Choroid plexus epithelial cell (primary cell): ENCODE data around the gene SLC16A5.
A peak's percentile ranks its signal among the peaks of the same experiment; 100 is the strongest.
"Not testable (repeated sequence)": the region's sequence is repeated elsewhere in the genome, so short reads cannot be mapped to it uniquely, and the experiment has no call there.

Source experiments
- DNase-seq: peaks from one replicate; pipeline ENCODE4 v3.0.0-alpha.2; 2010; ENCODE audit warnings: low read depth
- H3K4me3 ChIP-seq: 2 replicates; pipeline ENCODE4 v1.5.1; 2011; ENCODE audit warnings: low read depth, mild to moderate bottlenecking, control low read depth, low read length, moderate library complexity
- TF ChIP-seq, protein P1 (sequence below): conservative IDR thresholded peaks from 2 replicates; pipeline ENCODE4 v1.5.1; 2011; ENCODE audit warnings: low read depth, mild to moderate bottlenecking, control low read depth, inconsistent platforms, low read length, moderate library complexity

SLC16A5 gene

GRCh38 chr17:75087558-75088453, at the start of gene SLC16A5:
TSS of gene SLC16A5 (plus strand) at chr17:75087954. CDS start at chr17:75093637, 5,683 bp downstream.
- peak within 1 kb of the TSS; percentile 58 for H3K4me3 ChIP-seq
- DNase-seq: peak; percentile 78
- TF ChIP-seq, protein P1, sequence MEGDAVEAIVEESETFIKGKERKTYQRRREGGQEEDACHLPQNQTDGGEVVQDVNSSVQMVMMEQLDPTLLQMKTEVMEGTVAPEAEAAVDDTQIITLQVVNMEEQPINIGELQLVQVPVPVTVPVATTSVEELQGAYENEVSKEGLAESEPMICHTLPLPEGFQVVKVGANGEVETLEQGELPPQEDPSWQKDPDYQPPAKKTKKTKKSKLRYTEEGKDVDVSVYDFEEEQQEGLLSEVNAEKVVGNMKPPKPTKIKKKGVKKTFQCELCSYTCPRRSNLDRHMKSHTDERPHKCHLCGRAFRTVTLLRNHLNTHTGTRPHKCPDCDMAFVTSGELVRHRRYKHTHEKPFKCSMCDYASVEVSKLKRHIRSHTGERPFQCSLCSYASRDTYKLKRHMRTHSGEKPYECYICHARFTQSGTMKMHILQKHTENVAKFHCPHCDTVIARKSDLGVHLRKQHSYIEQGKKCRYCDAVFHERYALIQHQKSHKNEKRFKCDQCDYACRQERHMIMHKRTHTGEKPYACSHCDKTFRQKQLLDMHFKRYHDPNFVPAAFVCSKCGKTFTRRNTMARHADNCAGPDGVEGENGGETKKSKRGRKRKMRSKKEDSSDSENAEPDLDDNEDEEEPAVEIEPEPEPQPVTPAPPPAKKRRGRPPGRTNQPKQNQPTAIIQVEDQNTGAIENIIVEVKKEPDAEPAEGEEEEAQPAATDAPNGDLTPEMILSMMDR: no peak

DNA sequence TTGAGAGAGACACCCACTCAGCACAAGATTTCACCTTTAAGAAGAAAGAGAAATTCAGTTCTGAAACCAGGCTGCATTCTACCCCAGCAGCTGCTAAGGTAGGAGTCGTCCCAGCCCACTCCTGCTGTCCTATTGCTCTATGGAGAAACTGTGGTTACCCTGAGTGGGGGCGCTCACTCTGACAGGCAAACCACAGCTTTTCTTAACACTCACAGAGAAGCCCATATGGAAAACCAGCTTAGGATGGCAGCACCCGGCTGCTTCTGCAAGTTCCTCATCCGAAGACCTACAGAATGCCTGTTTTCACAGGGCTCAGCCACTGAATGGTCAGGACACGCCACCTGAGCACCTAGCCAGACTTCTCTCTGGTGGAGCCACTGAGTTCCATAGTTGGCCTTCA, 48.5 kb upstream of the SLC16A5 start:
- TF ChIP-seq, protein P1: no peak
- H3K4me3 ChIP-seq: no peak overlapping the region
- DNase-seq: no peak

GRCh38 chr17:75041656-75042280, 46.0 kb upstream of the SLC16A5 start:
- no peak for DNase-seq
- H3K4me3 ChIP-seq: no peak overlapping the region
- TF ChIP-seq, protein P1: no peak

DNA sequence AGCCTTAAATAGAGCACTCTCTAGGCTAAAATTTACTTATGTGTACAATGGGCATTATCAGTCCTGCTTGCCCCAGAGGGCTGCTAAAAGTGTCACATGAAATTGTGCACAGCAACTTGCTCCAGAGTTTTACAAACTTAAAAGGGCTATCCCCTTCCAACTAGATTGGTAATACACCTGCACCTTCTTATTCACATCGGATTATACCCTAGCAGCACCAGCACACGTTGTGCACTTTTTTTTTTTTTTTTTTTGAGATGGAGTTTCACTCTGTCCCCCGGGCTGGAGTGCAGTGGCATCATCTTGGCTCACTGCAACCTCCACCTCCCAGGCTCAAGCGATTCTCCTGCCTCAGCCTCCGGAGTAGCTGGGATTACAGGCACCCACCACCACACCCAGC, 44.0 kb upstream of the SLC16A5 start:
- DNase-seq, H3K4me3 ChIP-seq: not testable (repeated sequence)

DNA sequence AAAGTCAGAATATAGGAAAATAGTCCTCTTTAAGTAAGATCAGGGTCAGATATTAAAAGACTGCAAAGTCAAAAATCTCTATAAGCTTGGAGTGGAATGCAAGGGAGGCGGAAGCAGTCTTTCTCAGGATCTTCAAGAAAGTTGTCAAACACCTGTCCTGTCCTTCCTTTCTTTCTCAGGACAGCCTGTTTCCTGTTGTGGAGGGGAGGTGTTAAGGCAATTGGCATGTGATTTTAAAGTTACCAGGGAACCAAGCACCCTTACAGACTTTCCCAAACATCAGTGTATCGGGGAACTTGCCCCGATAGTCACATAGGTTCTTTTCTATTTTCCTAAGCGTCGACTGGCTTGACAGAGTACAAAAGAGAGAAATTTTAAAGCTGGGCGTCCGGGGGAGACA, 43.0 kb upstream of the SLC16A5 start:
- TF ChIP-seq, protein P1: no peak
- H3K4me3 ChIP-seq: no peak overlapping the region
- no peak for DNase-seq

DNA sequence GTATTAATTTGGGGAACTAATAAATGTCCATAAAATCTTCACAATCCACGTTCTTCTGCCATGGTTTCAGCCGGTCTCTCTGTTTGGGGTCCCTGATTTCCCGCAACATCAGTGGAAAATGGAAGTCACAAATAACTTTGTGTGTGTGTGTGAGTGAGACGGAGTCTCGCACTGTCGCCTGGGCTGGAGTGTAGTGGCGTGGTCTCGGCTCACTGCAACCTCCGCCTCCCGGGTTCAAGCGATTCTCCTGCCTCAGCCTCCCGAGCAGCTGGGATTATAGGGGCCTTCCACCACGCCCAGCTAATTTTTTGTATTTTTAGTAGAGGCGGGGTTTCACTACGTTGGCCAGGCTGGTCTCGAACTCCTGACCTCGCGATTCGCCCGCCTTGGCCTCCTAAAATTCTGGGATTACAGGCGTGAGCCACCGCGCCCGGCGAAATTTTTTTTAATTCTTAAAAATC, 41.8 kb upstream of the SLC16A5 start:
- H3K4me3 ChIP-seq: peak overlapping the region; percentile 100
- not testable (repeated sequence) for DNase-seq

GRCh38 chr17:75046407-75047289, 41.1 kb upstream of the SLC16A5 start, which contains the start of the genes ATP5PD and KCTD2:
TSS of gene ATP5PD (minus strand) at chr17:75046969. CDS start at chr17:75042650, 4,319 bp downstream.
TSS of gene KCTD2 (plus strand) at chr17:75047225. CDS start at chr17:75047251, 26 bp downstream.
- H3K4me3 ChIP-seq: peak within 1 kb of the TSS; percentile 100
- TF ChIP-seq, protein P1: no peak

More at GRCh38 chr17:75046407-75047289, 41.1 kb upstream of the SLC16A5 start, which contains the start of the genes ATP5PD and KCTD2:
- peak; percentile 98 for DNase-seq
